Right renal cortex interstitium (tissue), 3 donors: Measurements from ENCODE around the gene CTNNA3. TPM values are rescaled to one million over a fixed set of nuclear protein-coding genes. Genes with fewer than 3 reads are reported as not detected.
A peak's percentile ranks its signal among the peaks of the same experiment; 100 is the strongest.

ENCODE experiments used
- DNase-seq, 3 donors: peaks; one replicate each; pipeline ENCODE4 v3.0.0-alpha.2; 2013; ENCODE audit warnings: low read depth in 3 of 3, low spot score in 2 of 3
- polyA plus RNA-seq, 3 donors: library from polyadenylated mRNA; unstranded; fragments of 120-200 nt; gene quantifications; one replicate each; pipeline ENCODE4 v1.2.1, GENCODE V29; 2013; ENCODE audit not compliant: insufficient read length in 3 of 3

CTNNA3 gene
- polyA plus RNA-seq, 3 donors, result 4.0 to 6.3 (median 4.8) TPM

- peak in 1 of 3 donors; percentile 7 for DNase-seq
These were observed 1610.1 kb downstream of the CTNNA3 start for GRCh38 chr10:66085906-66086305.

DNA sequence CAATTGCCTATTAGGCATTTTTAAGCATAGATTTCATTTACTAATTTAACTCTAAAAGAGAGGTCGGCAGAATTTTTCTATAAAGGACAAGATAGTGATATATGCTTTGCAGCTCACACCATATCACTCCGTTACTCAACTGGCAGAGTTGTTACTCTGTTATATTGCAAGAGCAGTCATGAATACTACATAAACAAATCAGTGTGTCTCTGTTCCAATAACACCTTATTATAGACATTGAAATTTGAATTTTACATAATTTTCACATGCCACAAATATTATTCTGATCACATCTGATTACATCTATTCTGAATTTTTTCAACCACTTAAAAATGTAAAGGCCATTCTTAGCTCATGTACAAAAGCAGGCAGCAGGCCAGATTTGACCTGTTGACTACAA is 1624.1 kb downstream of the CTNNA3 start:
- DNase-seq, result no peak

GRCh38 chr10:66058594-66058993 is 1637.4 kb downstream of the CTNNA3 start:
- DNase-seq, result no peak

GRCh38 chr10:66049335-66049734 is 1646.7 kb downstream of the CTNNA3 start:
- DNase-seq, result no peak

GRCh38 chr10:66045859-66046258 is 1650.1 kb downstream of the CTNNA3 start:
- no peak for DNase-seq

- no peak for DNase-seq
These were observed 1654.2 kb downstream of the CTNNA3 start for GRCh38 chr10:66041771-66042170.

DNA sequence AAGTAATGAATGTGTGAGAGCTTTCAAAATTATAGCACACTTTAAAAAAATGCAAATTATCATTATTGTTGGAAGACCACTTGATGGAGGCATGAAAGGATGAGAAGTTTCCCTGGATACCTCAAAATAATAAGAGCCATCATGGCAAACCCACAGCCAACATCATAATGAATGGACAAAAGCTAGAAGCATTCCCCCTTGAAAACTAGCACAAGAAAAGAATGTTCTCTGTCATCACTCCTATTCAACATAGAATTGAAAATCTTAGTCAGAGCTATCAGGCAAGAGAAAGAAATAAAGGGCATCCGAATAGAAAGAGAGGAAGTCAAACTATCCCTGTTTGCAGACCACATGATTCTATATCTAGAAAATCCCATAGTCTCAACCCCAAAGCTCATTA is 1657.4 kb downstream of the CTNNA3 start:
- DNase-seq, result no peak

DNA sequence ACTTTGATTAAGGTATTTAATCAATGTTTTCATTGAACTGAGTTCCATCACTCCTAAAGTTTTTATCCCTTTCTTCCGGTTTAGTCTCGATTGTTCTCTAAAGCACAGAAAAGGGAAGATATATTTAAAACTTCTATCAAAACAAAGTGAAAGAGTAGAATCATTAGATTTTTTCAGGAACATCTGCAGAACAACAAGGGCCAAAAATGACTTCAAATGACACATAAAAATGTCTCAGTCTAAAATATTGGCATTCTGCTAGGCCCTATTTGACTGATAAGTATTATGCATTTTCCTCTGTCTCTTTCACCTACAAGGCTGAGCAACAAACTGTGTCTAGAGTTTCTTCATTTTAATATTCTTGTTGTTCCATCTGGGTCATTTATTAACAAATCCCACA is 1669.7 kb downstream of the CTNNA3 start:
- DNase-seq, result no peak

DNA sequence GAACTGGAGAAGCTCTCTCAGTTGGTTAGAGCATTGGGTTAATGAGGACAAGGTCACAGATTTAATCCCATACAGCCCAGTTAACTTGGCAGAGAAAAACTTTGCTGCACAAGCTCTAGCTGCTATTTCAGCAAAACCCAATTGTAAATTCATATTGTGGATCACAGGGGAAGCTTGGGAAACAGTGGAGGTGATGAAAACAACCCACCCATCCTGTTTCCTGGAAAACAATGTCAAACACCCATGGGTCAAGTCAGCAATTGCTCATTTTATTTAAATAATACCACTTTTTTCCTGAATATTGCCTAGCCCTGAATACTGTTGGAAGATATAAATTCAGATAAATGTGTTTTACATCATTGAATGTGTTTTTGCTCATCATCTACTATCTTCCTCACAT is 1670.8 kb downstream of the CTNNA3 start:
- no peak for DNase-seq

DNA sequence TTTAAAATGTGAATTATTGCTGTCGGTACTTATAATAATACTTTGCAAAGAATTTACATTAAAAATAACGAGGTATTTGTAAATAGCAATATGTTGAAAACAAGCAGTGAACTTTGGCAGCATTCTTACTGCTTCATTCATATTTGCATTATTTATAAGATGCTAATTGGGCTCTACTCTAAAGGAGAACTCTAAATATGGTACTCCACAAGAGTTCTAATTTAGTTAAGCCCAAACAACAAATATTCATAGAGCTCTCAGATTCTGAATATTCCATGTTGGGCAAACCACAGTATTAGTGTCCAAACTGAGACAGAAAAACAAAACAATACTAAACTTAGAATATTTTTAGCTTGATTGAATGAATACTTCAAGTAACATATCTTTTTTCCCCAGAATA is 1674.6 kb downstream of the CTNNA3 start:
- DNase-seq, result no peak

DNA sequence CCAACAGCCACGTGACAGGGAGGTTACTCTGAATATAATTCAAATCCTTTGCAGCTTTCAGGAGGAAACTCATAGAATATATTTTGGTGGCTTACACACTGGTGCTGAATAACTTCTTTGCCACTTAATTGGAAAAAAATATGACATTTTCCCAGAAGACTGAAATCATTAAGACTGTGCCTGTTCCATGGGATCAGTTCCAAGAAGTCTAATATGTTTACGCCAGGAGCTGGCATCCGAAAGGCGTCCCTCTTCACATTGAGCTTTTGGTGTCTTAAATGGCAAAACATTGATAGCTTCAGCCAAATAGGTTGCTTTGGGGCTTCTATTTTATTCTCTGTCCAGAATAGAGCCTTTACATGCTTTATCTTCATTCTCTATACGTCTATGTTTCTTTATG is 1687.8 kb downstream of the CTNNA3 start:
- DNase-seq, result no peak

GRCh38 chr10:66006411-66006810 is 1689.6 kb downstream of the CTNNA3 start:
- no peak for DNase-seq

DNA sequence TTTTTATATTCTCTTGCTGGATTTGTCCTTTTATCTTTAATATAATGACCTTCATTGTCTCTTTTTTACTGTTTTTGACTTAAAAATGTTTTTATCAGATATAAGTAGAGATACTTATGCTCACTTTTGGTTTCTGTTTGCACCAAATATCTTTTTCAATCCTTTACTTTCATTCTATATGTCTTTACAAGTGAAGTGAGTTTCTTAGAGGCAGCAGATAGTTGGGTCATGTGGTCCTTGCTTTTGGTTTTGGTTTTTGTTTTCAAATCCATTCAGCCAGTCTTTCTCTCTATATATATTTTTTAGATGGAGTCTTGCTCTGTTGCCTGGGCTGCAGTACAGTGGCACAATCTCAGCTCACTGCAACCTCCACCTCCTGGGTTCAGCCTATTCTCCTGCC is 1702.5 kb downstream of the CTNNA3 start:
- no peak for DNase-seq

DNA sequence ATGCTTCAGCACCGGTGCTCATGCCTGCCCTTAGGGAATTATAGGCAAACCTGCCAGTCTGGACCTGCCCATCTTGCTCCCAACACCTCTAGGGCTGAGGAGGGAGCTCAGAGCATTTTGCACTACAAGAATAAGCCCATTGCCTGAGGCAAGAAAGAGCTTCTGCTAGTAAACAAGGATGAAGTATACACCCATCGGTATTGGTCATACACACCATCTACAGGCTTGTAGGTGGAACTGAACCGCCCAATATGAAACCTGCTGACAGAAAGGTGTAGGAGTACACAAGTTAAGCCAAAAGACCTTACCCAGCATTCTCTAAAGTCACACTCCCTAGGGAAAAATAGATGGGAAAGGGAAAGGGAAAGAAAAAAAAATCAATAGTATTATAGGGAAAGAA is 1727.1 kb downstream of the CTNNA3 start:
- DNase-seq, result no peak

DNA sequence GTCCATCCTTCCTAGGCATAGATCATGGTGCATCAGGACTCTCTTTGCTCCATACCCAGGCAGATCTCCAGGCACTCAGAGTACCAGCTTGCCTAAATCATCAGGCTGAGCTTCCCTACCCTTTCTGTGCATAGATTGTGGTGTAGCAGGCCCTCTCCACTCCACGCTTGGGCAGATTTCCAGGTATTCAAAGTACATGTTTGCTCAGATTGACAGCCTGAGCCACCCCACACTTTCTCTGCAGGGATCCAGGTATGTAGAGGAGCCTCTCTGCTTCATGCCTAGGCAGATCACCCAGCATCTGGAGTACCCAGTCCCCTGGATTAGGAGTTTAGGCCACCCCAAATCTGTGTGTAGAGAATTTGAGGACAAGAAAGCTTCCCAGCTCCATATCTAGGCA is 1727.6 kb downstream of the CTNNA3 start:
- DNase-seq, result no peak

DNA sequence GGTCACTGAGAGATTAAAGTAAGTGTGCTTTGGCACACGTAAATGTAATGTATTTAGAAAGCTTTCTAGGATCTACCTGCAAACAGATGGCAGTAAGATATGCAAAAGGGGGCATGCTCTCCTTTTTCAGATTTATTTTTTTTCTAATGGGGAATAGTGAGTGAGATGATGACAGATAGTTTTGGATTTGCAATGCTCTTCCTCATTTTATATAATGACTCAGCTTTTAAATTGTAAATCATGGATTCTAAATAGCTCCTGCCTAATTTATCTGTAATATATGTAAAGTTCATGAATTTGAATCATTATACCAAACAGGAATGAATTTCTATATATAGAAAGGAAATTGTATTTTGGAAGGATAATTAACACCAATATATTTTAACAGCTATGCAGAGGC is 1731.8 kb downstream of the CTNNA3 start:
- DNase-seq, result no peak

DNA sequence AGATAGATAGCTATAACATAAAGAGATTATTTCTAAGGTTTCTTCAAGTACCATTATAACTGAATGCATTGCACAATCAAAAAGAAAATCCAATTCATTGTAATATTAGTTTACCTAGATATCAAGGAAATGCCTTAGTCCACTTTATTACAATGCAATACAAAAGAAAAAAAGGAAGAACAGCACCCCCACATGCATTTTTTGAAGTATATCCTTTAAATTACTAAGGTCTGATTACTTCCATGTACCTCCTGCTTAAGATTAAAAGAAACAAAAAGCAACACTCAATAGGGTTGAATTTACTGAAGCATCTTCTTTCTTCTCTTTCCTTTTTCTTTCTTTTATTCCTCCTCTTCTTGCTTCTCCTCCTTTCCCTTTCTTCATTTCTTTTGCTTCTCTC is 1743.9 kb downstream of the CTNNA3 start:
- DNase-seq, result no peak

GRCh38 chr10:65950075-65950474 is 1745.9 kb downstream of the CTNNA3 start:
- DNase-seq, result no peak

GRCh38 chr10:65949526-65949925 is 1746.5 kb downstream of the CTNNA3 start:
- no peak for DNase-seq

- DNase-seq, result no peak
These were observed 1750.9 kb downstream of the CTNNA3 start for GRCh38 chr10:65945061-65945460.

DNA sequence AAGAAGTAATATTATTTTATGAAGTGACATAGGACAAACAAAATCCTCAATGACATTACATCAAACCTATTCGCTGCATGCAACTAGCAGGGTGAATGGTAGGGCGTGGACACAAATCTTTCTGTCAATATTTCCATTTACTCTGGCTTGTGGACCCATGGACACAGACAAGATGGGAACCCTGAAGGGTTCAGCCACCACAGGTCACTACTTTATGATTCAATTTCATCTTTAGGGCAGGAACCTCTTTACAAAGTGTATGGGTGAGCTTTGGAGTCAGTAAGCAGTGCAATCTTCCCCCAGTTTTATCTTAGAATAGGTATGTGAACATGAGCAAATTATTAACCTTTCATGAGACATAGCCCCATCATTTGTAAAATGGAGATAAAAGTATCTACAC is 1752.5 kb downstream of the CTNNA3 start:
- no peak for DNase-seq

DNA sequence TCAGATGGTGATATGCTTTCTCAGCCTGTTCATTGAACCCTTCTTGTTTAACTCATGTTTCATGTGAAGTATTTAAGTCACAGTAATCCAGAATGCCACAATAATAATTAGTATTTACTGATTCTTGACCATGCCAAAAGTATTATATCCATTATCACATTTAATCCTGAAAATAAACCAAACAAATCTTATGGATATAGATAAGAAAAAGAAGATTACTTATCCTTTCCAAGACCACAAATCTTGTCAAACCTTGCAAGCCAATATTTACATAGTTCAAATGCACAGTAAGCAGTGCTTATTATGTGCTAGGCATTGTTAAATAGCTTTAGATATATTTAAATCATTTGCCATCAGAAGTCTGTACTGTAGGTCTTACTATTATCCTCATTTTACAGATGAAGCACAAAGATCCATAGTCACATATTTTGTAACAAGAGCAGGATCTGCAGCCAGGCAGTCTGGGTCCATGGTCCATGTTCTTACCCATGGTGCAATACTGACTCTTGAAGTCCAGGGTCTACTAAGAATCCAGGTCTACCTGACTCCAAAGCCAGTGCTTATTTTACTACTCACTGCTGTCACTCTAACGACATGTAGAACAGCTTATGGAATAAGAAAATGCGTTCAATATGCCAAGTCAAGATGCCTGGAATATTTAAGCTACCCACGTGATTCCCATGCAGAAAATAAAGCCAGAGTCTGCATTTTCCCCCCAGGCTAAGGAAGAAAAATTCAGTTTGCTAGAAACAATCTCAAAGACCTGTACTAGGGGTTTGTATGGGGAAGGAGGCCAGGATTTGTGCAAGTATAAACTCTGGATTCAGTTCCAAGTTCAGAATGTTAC is 1755.0 kb downstream of the CTNNA3 start:
- no peak for DNase-seq

DNA sequence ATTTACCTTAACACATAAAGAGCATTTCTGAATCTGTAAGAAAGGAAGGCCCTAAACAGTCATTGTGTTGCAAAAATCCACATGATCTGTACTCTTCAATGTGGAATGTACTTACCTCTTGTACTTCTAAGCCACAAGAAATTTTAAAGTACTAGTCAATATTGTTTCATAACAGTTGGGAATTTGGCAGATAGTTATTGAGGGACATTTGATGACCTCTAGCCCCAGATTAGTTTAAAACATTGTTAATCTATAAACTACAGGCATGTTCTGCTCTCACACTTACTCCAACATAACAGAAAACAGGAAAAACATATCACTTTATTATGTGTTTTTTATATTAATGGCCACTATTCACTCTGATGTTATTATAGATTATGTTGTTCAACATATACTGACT is 1755.9 kb downstream of the CTNNA3 start:
- DNase-seq, result no peak
